Activated CD4-positive, alpha-beta T cell treated with anti-CD3 and anti-CD28 coated beads, Interleukin-2, Interleukin-6, amounts not matched to agents 100 ng/mL and 50 ng/mL, durations not matched to agents 16 hours and 8 hours (primary cell): ENCODE measurements around the gene RGL3.
"Not testable (repeated sequence)": the region's sequence is repeated elsewhere in the genome, so short reads cannot be mapped to it uniquely, and the experiment has no call there.

Source experiments
- DNase-seq: peaks from one replicate; pipeline ENCODE4 v3.0.0-alpha.2; 2020

Gene RGL3

DNA sequence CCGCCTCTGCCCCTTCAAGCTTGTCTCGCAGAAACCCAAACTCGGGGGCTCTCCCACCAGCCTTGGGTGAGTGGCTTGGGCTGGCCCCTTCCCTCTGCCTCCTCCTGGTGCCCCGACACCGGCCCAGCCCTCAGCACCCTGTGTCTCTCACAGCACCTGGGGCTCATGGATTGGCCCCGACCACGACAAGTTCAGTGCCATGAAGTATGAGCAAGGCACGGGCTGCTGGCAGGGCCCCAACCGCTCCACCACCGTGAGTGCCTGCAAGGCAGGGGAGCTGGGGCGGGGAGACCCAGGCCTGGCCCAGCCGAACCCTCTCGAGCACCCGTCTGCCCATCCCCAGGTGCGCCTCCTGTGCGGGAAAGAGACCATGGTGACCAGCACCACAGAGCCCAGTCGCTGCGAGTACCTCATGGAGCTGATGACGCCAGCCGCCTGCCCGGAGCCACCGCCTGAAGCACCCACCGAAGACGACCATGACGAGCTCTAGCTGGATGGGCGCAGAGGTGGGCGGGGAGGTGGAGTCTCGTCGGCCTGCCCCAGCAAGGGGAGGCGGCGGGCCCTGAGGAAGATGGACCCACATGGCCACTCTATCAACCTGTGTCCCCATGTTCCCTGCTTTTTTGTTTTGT, 29.9 kb upstream of the RGL3 start:
- DNase-seq = no peak

- DNase-seq = no peak
Measured at GRCh38 chr19:11448410-11448809, 29.3 kb upstream of the RGL3 start.

DNA sequence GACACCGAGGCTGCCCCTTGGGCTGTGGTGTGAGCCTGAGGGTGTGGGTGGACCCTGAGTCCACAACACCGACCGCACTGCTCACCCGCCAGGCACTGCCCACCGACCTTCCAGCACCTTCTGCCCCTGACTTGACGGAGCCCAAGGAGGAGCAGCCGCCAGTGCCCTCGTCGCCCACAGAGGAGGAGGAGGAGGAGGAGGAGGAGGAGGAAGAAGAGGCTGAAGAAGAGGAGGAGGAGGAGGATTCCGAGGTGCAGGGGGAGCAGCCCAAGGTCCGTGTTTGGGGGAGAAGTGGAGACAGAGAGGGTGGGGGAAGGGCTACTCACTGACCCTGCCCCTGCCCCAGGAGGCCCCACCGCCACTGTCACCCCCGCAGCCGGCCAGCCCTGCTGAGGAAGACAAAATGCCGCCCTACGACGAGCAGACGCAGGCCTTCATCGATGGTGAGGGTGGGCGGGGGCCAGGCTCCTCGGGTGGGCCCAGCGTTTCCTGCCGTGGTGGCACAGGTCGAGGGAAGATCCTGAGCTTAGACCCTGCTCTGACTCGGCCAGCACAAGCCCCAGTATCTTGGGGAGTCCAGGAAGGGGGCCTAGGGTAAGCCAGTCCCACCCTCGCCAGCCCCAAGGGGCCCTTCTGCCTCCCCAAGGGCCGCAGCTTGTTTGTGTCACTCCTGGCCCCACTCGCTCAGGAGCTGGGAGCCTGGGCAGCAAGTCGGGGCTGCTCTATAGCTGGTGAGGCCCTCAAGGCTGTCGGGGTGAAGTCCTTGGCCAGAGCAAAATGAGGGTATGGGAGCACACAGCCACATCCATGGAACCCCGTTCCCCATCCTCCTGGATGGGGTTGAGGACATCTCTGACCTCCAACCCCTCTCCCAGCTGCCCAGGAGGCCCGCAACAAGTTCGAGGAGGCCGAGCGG, 28.5 kb upstream of the RGL3 start:
- DNase-seq = no peak

DNA sequence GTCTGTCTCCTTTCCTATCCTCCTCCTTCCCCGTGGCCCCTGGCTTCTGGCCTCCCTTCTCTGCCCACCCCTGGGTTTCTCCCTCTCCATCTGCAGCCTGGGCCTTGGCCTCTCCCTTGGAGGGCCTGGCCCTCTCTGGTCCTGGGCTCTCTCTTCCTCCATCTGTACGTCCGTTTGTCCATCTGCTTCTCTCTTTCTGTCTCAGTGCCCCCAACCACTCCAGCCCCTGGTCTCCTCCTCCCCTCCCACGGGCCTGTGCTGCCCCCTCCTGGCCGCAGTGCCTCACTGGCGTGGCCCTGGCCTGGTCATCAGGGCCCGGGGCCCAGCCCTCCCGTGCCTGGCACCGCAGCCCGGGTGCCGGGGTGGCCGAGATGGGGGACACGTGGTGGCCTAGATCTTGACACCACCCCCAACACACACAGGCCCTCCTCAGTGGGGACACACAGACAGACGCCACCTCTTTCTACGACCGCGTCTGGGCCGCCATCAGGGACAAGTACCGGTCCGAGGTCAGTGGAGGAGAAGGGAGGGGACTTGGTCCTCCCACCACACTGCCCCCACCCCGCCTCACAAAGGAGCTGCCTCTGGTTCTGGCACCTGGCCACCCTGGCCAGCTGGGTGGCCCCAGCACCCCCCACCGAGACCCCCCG, 27.7 kb upstream of the RGL3 start:
- peak; percentile 47 for DNase-seq

- no peak for DNase-seq
Measured at GRCh38 chr19:11446271-11446651, 27.1 kb upstream of the RGL3 start.

- DNase-seq = no peak
Measured at GRCh38 chr19:11445141-11445540, 26.0 kb upstream of the RGL3 start.

DNA sequence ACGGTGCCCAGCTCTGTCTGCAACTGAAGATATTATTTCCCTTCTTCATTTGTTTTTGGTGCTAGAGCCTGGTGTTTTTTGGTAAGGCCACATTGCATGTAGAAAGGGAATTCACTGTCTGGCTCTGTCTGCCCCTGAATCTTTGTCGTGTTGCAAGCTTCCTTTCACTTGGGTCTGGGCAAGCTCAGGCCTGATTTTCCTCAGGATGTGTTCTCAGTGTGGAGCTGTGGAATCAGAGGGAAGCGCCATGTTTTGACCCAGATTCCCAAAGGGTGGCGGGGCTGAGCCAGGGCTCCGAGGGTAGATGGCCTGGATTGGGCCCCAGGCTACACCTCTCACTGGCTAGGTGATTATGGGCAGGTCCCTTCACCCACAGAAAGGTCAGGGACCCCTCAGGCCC, 24.9 kb upstream of the RGL3 start:
- DNase-seq = no peak

GRCh38 chr19:11437955-11438354, 18.8 kb upstream of the RGL3 start:
- DNase-seq = no peak

GRCh38 chr19:11435833-11436313, 16.8 kb upstream of the RGL3 start:
- peak; percentile 21 for DNase-seq

DNA sequence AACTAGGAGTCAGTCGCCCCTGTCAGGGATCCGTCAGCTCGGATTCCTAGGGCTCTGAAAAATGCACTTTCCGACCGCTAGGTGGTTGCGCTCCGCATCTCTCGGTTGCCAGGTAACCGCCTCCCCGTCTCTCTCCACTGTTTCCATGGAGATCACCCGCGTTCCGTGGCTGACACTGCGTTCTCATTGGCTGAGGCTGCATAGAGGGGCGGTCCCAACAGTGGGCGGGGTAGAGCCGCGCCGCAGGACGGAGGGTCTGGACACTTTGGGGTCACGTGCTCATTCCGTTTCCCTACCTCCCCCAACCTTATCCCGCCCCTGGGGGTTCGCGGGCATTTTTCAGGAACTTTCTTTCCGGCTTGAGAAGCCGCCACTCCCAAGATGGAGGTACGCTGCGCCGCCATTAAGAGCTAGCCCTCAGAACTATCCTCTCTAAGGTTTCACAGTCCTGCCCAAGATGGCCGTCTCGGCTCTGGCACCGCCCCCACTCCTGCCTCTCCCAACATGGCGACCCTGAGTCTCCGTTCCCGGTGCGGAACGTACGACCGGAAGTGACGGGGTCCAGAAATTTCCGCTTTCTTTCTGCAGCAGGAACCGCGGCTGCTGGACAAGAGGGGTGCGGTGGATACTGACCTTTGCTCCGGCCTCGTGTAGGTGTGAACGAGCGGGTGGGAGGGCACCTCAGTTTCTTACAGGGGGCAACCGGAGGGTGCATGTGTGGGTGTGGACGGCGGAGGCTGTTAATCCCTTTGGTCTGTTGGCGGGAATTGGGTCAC, 16.1 kb upstream of the RGL3 start, which contains the start of the genes ODAD3 and PRKCSH:
TSS of gene ODAD3 (minus strand) at position 65 of the 776 bp plus-strand sequence. CDS start 105 bp downstream, outside the sequence.
TSS of gene PRKCSH (plus strand) at position 579 of the 776 bp plus-strand sequence. CDS start 483 bp downstream, outside the sequence.
- DNase-seq = peak; percentile 100

GRCh38 chr19:11434703-11435056, 15.6 kb upstream of the RGL3 start:
- DNase-seq = no peak

- not testable (repeated sequence) for DNase-seq
Measured at GRCh38 chr19:11433526-11433925, 14.4 kb upstream of the RGL3 start.

DNA sequence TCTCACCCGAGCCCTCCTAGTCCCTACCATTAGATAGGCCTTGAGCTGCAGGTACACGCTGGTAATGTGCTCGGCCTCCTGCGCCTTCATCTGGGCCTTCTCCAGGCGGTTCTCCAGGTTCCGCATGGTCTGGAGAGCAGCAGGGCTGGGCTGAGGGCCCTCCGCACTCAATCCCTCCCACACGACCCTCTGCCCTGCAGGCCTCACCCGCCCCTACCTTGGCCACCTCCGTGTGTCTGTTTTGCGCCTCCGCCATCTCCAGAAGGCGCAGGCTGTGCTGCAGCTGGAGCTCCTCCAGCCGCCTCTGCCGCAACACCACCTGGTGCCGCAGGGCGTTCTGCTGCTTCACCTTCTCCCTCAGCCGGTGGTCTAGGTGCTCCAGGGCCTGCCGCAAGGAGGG, 7.5 kb upstream of the RGL3 start:
- DNase-seq = no peak

- DNase-seq = no peak
Measured at GRCh38 chr19:11425719-11426457, 6.8 kb upstream of the RGL3 start.

GRCh38 chr19:11423791-11424181, 4.7 kb upstream of the RGL3 start:
- DNase-seq = no peak

DNA sequence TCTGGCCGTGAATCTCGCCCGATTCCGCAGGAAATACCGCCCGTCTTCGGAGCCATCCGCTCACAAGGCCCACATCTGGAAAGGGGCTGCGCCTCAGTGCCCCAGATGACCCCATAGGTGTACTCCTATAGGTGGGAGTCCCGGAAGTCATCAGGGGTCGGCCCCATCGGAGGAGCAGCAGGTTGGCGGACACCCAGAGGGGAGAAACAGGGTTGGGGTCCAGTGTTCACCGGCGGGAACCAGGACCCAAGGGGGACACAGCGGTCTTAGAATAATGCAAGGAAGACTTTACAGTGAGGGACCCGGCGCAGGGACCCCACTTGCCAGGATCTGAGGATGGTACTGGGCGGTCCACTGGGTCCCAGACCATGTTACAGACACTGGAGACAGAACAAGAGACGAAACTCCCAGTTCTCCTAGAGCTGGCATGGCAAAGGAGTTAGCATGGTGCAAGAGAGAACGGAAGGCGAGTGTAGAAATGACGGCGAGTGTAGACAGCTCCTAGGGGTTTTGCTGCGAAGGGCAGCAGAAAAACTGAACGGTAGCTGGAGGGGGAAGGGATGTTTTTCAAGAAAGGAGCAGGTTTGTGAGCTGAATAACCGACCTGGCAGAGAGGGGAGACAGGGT, 4.2 kb upstream of the RGL3 start:
- no peak for DNase-seq

DNA sequence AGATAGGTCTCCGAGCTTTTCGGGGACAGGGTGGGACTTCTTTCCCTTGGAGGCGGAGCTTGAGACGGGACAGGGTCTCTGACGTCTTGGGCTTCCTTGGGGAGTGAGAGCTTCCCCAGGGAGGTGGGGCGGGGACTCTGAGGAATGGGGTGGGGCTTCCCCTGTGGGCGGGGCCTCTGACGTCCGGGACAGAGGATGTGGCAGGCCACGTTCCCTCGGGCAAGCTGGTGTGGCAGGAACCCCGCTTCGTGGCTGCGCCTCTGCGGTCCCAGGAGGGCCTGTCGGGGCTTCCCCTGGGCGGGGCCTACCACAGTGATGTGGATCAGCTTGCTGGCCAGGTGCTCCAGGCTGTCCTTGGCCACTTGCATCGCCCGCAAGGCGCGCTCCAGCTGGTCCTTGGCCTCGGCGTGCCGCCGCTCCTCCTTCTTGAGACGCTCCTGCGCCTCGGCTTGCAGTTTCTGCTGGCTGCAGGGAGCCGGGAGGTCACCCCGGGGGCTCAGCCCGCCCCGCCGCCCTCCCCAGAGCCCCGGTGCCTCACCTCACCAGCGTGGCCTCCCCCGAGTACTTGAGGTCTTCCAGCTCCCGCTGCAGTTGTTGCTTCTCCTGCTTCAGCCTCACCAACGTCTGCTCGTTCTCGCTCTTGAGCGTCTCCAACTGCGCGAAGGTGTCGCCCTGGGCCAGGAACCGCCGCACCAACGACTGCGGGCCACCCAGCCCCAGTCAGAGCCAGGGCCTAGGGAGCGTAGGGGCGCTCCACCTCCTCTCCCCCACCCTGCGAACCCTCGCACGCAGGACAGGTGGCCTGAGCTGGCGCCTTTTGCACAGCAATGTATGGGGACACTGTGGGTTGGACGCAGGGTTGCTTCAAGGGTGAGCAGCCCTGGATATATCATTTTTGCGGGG, 3.3 kb upstream of the RGL3 start:
- peak; percentile 83 for DNase-seq

DNA sequence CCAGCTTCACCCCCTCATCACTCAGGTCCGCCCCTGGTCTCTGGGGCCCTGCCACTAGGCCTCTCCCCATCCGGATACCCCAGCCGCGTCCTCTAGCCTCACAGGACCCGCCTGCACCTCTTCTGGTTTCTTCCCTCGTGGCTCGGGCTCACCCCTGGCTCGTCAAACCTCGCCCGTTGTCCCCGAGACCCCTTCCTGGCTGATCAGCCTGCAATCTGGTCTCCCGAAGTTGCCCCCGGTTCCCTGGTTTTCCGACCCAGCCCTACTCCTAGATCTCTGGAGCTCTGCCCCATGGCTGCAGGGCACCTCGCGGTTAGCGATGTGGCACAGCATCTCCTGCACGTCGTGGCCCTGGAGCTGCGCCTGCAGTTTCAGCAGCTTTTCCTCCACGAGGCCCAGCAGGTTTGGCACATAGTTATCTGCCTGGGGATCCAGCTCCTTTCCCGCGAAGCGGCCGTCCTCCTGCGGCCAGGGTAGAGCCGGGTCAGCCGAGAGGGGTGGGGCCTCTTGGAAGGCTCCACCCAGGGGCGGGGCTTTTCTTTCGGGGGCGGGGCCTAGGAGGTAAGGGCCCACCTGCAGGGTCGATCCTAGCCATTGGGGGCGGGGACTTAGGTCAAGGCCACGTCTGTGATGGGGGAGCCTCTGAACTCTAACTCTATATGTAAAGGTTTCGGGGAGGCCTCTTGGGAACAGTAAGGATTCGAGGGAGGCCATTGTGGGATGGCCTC, 2.4 kb upstream of the RGL3 start:
- peak; percentile 42 for DNase-seq
